IPS DF 6.9 (cell line): ENCODE results near the gene MAPK8IP2.
"Not testable (repeated sequence)": the region's sequence is repeated elsewhere in the genome, so short reads cannot be mapped to it uniquely, and the experiment has no call there.

ENCODE experiments used
- DNase-seq: peaks from one replicate; pipeline ENCODE4 v3.0.0-alpha.2; 2013; ENCODE audit warnings: low read depth, low spot score
- H3K27ac ChIP-seq: one replicate; pipeline ENCODE4 v1.5.1; 2013; ENCODE audit warnings: low read length, control low read depth
- H3K27me3 ChIP-seq: 2 replicates; pipeline ENCODE4 v1.6.1; 2013; ENCODE audit warnings: mild to moderate bottlenecking, low read length; ENCODE audit not compliant: control insufficient read depth, insufficient read depth
- H3K36me3 ChIP-seq: 2 replicates; pipeline ENCODE4 v1.6.1; 2013; ENCODE audit warnings: low read length; ENCODE audit not compliant: control insufficient read depth, insufficient read depth
- H3K4me1 ChIP-seq: 2 replicates; pipeline ENCODE4 v1.6.1; 2013; ENCODE audit warnings: low read length; ENCODE audit not compliant: control insufficient read depth, insufficient read depth
- H3K4me3 ChIP-seq: 2 replicates; pipeline ENCODE4 v1.5.1; 2013; ENCODE audit warnings: mild to moderate bottlenecking, low read length
- H3K9me3 ChIP-seq: 2 replicates; pipeline ENCODE4 v1.6.1; 2013; ENCODE audit warnings: low read length, inconsistent platforms; ENCODE audit not compliant: control insufficient read depth, insufficient read depth
- WGBS: extraction: QIAGEN DNeasy Blood & Tissue Kit; methylation state at CpG from one replicate; pipeline ENCODE4 v1.1.7; 2013; ENCODE audit warnings: mixed read lengths, missing lambda C conversion rate; ENCODE audit not compliant: insufficient read length, insufficient coverage; 5-methylcytosine and 5-hydroxymethylcytosine counted together

The MAPK8IP2 gene

GRCh38 chr22:50626314-50626849 is 25.8 kb downstream of the MAPK8IP2 start:
- no CpG with 5 or more reads among the region's 12 CpGs for WGBS
- Histone ChIP-seq H3K27me3 (no peaks in the 10 kb centered on the region; the same call in 1 of the 2 replicates), H3K36me3 (no peaks in the 10 kb centered on the region), H3K4me3 (no peak overlapping the region), H3K9me3 (no peaks in the 10 kb centered on the region), H3K4me1 (peaks cover 5% of the 10 kb centered on the region), H3K27ac (no peak overlapping the region)
- DNase-seq = no peak

- no peak for DNase-seq
- H3K9me3 ChIP-seq = no peaks in the 10 kb centered on the region
- H3K4me3 ChIP-seq = peak overlapping the region; percentile 71; the same call in 1 of the 2 replicates
- H3K27me3 ChIP-seq = no peaks in the 10 kb centered on the region; the same call in 1 of the 2 replicates
- H3K4me1 ChIP-seq = peaks cover 5% of the 10 kb centered on the region
- WGBS = no CpG with 5 or more reads among the region's 42 CpGs
- H3K27ac ChIP-seq = no peak overlapping the region
- no peaks in the 10 kb centered on the region for H3K36me3 ChIP-seq
These were observed 26.5 kb downstream of the MAPK8IP2 start for GRCh38 chr22:50626850-50627641.

- DNase-seq = no peak
- Histone ChIP-seq H3K27me3 (no peaks in the 10 kb centered on the region; the same call in 1 of the 2 replicates), H3K9me3 (no peaks in the 10 kb centered on the region), H3K4me1 (peaks cover 5% of the 10 kb centered on the region), H3K36me3 (no peaks in the 10 kb centered on the region), H3K4me3 (peak within 1 kb of the TSS; percentile 71; the same call in 1 of the 2 replicates), H3K27ac (no peak within 1 kb of the TSS)
- no CpG with 5 or more reads among the region's 88 CpGs for WGBS
These were observed 27.3 kb downstream of the MAPK8IP2 start, which contains the start of gene ARSA for GRCh38 chr22:50627642-50628542. Gene ARSA, minus strand, starts transcription at chr22:50628152. Its CDS starts 373 bp downstream, at chr22:50627779.

- no peak overlapping the region for H3K27ac ChIP-seq
- H3K27me3 ChIP-seq = no peaks in the 10 kb centered on the region; the same call in 1 of the 2 replicates
- H3K9me3 ChIP-seq = no peaks in the 10 kb centered on the region
- WGBS = 100% methylated on average over 4 of the region's 16 CpGs
- H3K4me3 ChIP-seq = peak overlapping the region; percentile 57; the same call in 1 of the 2 replicates
- peaks cover 5% of the 10 kb centered on the region for H3K4me1 ChIP-seq
- no peaks in the 10 kb centered on the region for H3K36me3 ChIP-seq
- DNase-seq = no peak
These were observed 28.0 kb downstream of the MAPK8IP2 start for GRCh38 chr22:50628543-50629134.

- DNase-seq = no peak
- H3K36me3 ChIP-seq = no peaks in the 10 kb centered on the region
- H3K4me3 ChIP-seq = no peak overlapping the region
- no peaks in the 10 kb centered on the region for H3K9me3 ChIP-seq
- no CpG with 5 or more reads among the region's 5 CpGs for WGBS
- no peak overlapping the region for H3K27ac ChIP-seq
- H3K27me3 ChIP-seq = no peaks in the 10 kb centered on the region; the same call in 1 of the 2 replicates
- peaks cover 5% of the 10 kb centered on the region for H3K4me1 ChIP-seq
These were observed 29.8 kb downstream of the MAPK8IP2 start for GRCh38 chr22:50630376-50630775.

GRCh38 chr22:50633086-50633485 is 32.5 kb downstream of the MAPK8IP2 start:
- Histone ChIP-seq H3K9me3 (0 out of 2 replicates have a peak, but pooled peaks cover 2% of the 10 kb centered on the region), H3K36me3 (no peaks in the 10 kb centered on the region), H3K4me3 (no peak overlapping the region), H3K27ac (no peak overlapping the region), H3K4me1 (peaks cover 5% of the 10 kb centered on the region), H3K27me3 (no peaks in the 10 kb centered on the region; the same call in 1 of the 2 replicates)
- no CpG with 5 or more reads among the region's 5 CpGs for WGBS
- no peak for DNase-seq

GRCh38 chr22:50633771-50634170 is 33.2 kb downstream of the MAPK8IP2 start:
- H3K27ac ChIP-seq = no peak overlapping the region
- no peaks in the 10 kb centered on the region; the same call in 1 of the 2 replicates for H3K27me3 ChIP-seq
- H3K4me1 ChIP-seq = peaks cover 2% of the 10 kb centered on the region
- WGBS = no CpG with 5 or more reads among the region's 11 CpGs
- no peaks in the 10 kb centered on the region for H3K36me3 ChIP-seq
- H3K9me3 ChIP-seq = 0 out of 2 replicates have a peak, but pooled peaks cover 2% of the 10 kb centered on the region
- H3K4me3 ChIP-seq = no peak overlapping the region
- no peak for DNase-seq

- H3K4me3 ChIP-seq = no peak overlapping the region; the same call in 1 of the 2 replicates
- H3K4me1 ChIP-seq = no peaks in the 10 kb centered on the region; the same call in 1 of the 2 replicates
- H3K9me3 ChIP-seq = 0 out of 2 replicates have a peak, but pooled peaks cover 2% of the 10 kb centered on the region
- H3K36me3 ChIP-seq = no peaks in the 10 kb centered on the region
- no peak for DNase-seq
- H3K27ac ChIP-seq = no peak overlapping the region
- WGBS = no CpG with 5 or more reads among the region's 11 CpGs
- no peaks in the 10 kb centered on the region for H3K27me3 ChIP-seq
These were observed 35.0 kb downstream of the MAPK8IP2 start for GRCh38 chr22:50635591-50635990.

- not testable (repeated sequence) for H3K4me3 ChIP-seq, H3K9me3 ChIP-seq, DNase-seq, H3K27ac ChIP-seq, H3K36me3 ChIP-seq, H3K4me1 ChIP-seq
- no CpG with 5 or more reads among the region's 12 CpGs for WGBS
- peaks cover 10% of the 10 kb centered on the region; the same call in 1 of the 2 replicates for H3K27me3 ChIP-seq
These were observed 39.7 kb downstream of the MAPK8IP2 start for GRCh38 chr22:50640296-50640695.
